ENCODE results near the gene NLRP13. TPM values are rescaled to one million over a fixed set of nuclear protein-coding genes. Genes with fewer than 3 reads are reported as not detected.

Gene NLRP13
- polyA plus RNA-seq, 3 donors: not detected

- intact Hi-C loops (cut with micrococcal nuclease): no loop called here
- Histone ChIP-seq H3K9me3 (replicated peaks in 1 of 2; ENCODE audit: control insufficient read depth in 1 of 2, insufficient read depth in 1 of 2, low read length in 2 of 2) (peaks cover 28 to 65% of the 10 kb centered on the region in 2 donors), H3K4me2 (replicated peaks; ENCODE audit: extremely low read depth, low read length, poor library complexity, severe bottlenecking) (no peak overlapping the region), H3K4me1 (ENCODE audit: control insufficient read depth in 1 of 2, insufficient read depth in 2 of 2, low read length in 2 of 2) (no peaks in the 10 kb centered on the region), H3K27me3 (ENCODE audit: control insufficient read depth in 2 of 2, insufficient read depth in 2 of 2, low read length in 2 of 2) (no peaks in the 10 kb centered on the region), H3K36me3 (replicated peaks in 1 of 2; ENCODE audit: control insufficient read depth in 1 of 2, insufficient read depth in 2 of 2, low read length in 2 of 2) (no peaks in the 10 kb centered on the region), H3K79me2 (ENCODE audit: insufficient read depth, low read length) (no peaks in the 10 kb centered on the region), H3K27ac (ENCODE audit: low read depth in 1 of 2, low read length in 2 of 2) (no peak overlapping the region), H3K9ac (ENCODE audit: insufficient read depth, low read length, poor library complexity, severe bottlenecking) (no peak overlapping the region), H3K4me3 (replicated peaks in 1 of 3; ENCODE audit: low read depth in 2 of 3, low read length in 3 of 3) (no peak overlapping the region), H4K20me1 (ENCODE audit: insufficient read depth, low read length) (no peaks in the 10 kb centered on the region), H2AFZ (ENCODE audit: insufficient read depth, low read depth, low read length, poor library complexity, severe bottlenecking) (no peak overlapping the region)
- Mint-ChIP-seq H3K27me3 (ENCODE audit: low read depth in 3 of 3) (no peaks in the 10 kb centered on the region), H3K4me3 (no peak overlapping the region), H3K27ac (no peak overlapping the region), H3K9me3 (peaks cover 24 to 61% (median 35%) of the 10 kb centered on the region in 7 donors), H3K36me3 (no peaks in the 10 kb centered on the region), H3K4me1 (no peaks in the 10 kb centered on the region)
- DNase-seq: no peak
- WGBS (ENCODE audit: insufficient coverage): 53% methylated on average over 7 of the region's 9 CpGs
- TF ChIP-seq CTCF (IDR thresholded peaks at IDR 0.05): peak; percentile 11
These were observed 18.4 kb downstream of the NLRP13 start for GRCh38 chr19:55913643-55914268.

GRCh38 chr19:55912916-55913315, 19.2 kb downstream of the NLRP13 start:
- H3K4me1 ChIP-seq (ENCODE audit: control insufficient read depth in 1 of 2, insufficient read depth in 2 of 2, low read length in 2 of 2): no peaks in the 10 kb centered on the region
- DNase-seq: no peak
- no peaks in the 10 kb centered on the region for H4K20me1 ChIP-seq (ENCODE audit: insufficient read depth, low read length)
- H3K9me3 ChIP-seq (replicated peaks in 1 of 2; ENCODE audit: control insufficient read depth in 1 of 2, insufficient read depth in 1 of 2, low read length in 2 of 2): peaks cover 28 to 71% of the 10 kb centered on the region in 2 donors
- no peak overlapping the region for H3K4me2 ChIP-seq (replicated peaks; ENCODE audit: extremely low read depth, low read length, poor library complexity, severe bottlenecking)
- H3K27me3 Mint-ChIP-seq (ENCODE audit: low read depth in 3 of 3): no peaks in the 10 kb centered on the region
- no peak overlapping the region for H3K4me3 Mint-ChIP-seq
- H3K4me1 Mint-ChIP-seq: no peaks in the 10 kb centered on the region
- no peaks in the 10 kb centered on the region for H3K36me3 Mint-ChIP-seq
- H3K9me3 Mint-ChIP-seq: peaks cover 22 to 58% (median 36%) of the 10 kb centered on the region in 7 donors
- H2AFZ ChIP-seq (ENCODE audit: insufficient read depth, low read depth, low read length, poor library complexity, severe bottlenecking): no peak overlapping the region
- no peaks in the 10 kb centered on the region for H3K36me3 ChIP-seq (replicated peaks in 1 of 2; ENCODE audit: control insufficient read depth in 1 of 2, insufficient read depth in 2 of 2, low read length in 2 of 2)
- H3K79me2 ChIP-seq (ENCODE audit: insufficient read depth, low read length): no peaks in the 10 kb centered on the region
- no peaks in the 10 kb centered on the region for H3K27me3 ChIP-seq (ENCODE audit: control insufficient read depth in 2 of 2, insufficient read depth in 2 of 2, low read length in 2 of 2)
- 87% methylated on average over 5 of the region's 7 CpGs for WGBS (ENCODE audit: insufficient coverage)
- no peak overlapping the region for H3K9ac ChIP-seq (ENCODE audit: insufficient read depth, low read length, poor library complexity, severe bottlenecking)
- intact Hi-C loops (cut with micrococcal nuclease): no loop called here
- H3K4me3 ChIP-seq (replicated peaks in 1 of 3; ENCODE audit: low read depth in 2 of 3, low read length in 3 of 3): no peak overlapping the region
- TF ChIP-seq CTCF (IDR thresholded peaks at IDR 0.05): no peak
- H3K27ac Mint-ChIP-seq: no peak overlapping the region
- no peak overlapping the region for H3K27ac ChIP-seq (ENCODE audit: low read depth in 1 of 2, low read length in 2 of 2)
